Endothelial cell (in vitro differentiated cells): ENCODE measurements around the gene ADAMTS4. TPM values are rescaled to one million over a fixed set of nuclear protein-coding genes. Genes with fewer than 3 reads are reported as not detected.
A peak's percentile ranks its signal among the peaks of the same experiment; 100 is the strongest.

ENCODE experiments used
- DNase-seq: peaks from one replicate; pipeline ENCODE4 v3.0.0; 2021; ENCODE audit warnings: low spot score
- H3K27ac Mint-ChIP-seq: one replicate; pipeline ENCODE4 v1.8.0; 2021; ENCODE audit warnings: mixed read lengths, inconsistent platforms; ENCODE audit not compliant: unreplicated experiment
- H3K27me3 Mint-ChIP-seq: one replicate; pipeline ENCODE4 v1.8.0; 2021; ENCODE audit warnings: mild to moderate bottlenecking, moderate library complexity, mixed read lengths, inconsistent platforms; ENCODE audit not compliant: unreplicated experiment
- H3K36me3 Mint-ChIP-seq: one replicate; pipeline ENCODE4 v1.8.0; 2021; ENCODE audit warnings: mild to moderate bottlenecking, low read depth, mixed read lengths, inconsistent platforms; ENCODE audit not compliant: unreplicated experiment
- H3K4me1 Mint-ChIP-seq: one replicate; pipeline ENCODE4 v1.8.0; 2021; ENCODE audit warnings: mild to moderate bottlenecking, mixed read lengths, inconsistent platforms; ENCODE audit not compliant: unreplicated experiment
- H3K4me3 Mint-ChIP-seq: one replicate; pipeline ENCODE4 v1.8.0; 2021; ENCODE audit warnings: mild to moderate bottlenecking, mixed read lengths, inconsistent platforms; ENCODE audit not compliant: unreplicated experiment
- H3K9me3 Mint-ChIP-seq: one replicate; pipeline ENCODE4 v1.8.0; 2021; ENCODE audit warnings: mixed read lengths, inconsistent platforms; ENCODE audit not compliant: unreplicated experiment
- total RNA-seq: library from RNA; stranded (reverse); fragmentation: NEBNext Ultra II Directional; extraction: Animal tissue kit (Norgen Biotek cat#: 25700); gene quantifications from one replicate; pipeline ENCODE4 v1.2.1, GENCODE V29; 2021; ENCODE audit not compliant: unreplicated experiment
- TF ChIP-seq, protein P1 (sequence below): fragments of 200-600 bp; sonication (generic); IDR thresholded peaks from one replicate; pipeline ENCODE4 v1.5.0; 2021; ENCODE audit warnings: antibody characterized with exemption; ENCODE audit not compliant: unreplicated experiment

Gene ADAMTS4
- total RNA-seq, 1 donor from 2014 or later = 56.8 TPM

DNA sequence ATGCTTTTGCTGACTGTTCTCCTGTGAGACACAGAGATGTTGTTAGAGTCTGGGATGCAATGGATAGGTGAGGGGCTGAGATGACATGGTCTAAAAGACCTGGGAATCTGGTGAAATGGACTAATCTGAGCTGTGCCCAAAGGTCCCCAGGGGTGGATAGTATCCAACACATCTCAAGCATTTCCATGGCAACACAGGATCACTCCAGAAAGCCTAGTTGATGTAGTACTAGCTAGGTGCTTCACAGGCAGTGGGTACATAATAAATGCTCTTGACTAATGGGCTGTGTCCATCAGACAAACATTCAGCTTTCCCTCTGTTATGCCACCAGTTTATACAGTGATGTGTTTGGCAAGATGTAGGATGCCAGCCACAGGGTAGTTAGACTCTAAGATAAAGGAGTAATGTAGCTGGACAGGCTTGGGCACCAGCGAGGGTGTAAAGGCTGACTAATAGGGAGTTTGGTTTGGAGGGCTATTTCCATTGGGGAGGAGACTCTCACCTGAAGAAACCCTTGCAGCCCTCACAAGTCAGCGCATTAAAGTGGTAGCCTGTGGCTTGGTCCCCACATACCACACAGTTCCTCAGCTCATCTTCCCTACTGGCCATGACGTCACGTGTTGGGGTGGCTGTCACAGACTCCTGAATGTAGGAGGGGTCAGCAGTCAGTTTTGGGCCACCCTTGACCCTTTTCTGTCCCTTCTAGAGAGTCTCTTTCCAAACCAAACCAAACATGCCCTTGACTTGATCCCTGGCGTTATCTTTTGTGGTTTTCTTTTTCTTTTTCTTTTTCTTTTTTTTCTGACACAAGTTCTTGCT lies 37.3 kb upstream of the ADAMTS4 start:
- no peak for DNase-seq
- Mint-ChIP-seq H3K27me3 (peaks cover 2% of the 10 kb centered on the region), H3K4me3 (no peak overlapping the region), H3K9me3 (no peaks in the 10 kb centered on the region), H3K27ac (no peak overlapping the region), H3K4me1 (no peaks in the 10 kb centered on the region), H3K36me3 (no peaks in the 10 kb centered on the region)
- TF ChIP-seq, protein P1, sequence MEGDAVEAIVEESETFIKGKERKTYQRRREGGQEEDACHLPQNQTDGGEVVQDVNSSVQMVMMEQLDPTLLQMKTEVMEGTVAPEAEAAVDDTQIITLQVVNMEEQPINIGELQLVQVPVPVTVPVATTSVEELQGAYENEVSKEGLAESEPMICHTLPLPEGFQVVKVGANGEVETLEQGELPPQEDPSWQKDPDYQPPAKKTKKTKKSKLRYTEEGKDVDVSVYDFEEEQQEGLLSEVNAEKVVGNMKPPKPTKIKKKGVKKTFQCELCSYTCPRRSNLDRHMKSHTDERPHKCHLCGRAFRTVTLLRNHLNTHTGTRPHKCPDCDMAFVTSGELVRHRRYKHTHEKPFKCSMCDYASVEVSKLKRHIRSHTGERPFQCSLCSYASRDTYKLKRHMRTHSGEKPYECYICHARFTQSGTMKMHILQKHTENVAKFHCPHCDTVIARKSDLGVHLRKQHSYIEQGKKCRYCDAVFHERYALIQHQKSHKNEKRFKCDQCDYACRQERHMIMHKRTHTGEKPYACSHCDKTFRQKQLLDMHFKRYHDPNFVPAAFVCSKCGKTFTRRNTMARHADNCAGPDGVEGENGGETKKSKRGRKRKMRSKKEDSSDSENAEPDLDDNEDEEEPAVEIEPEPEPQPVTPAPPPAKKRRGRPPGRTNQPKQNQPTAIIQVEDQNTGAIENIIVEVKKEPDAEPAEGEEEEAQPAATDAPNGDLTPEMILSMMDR = no peak

DNA sequence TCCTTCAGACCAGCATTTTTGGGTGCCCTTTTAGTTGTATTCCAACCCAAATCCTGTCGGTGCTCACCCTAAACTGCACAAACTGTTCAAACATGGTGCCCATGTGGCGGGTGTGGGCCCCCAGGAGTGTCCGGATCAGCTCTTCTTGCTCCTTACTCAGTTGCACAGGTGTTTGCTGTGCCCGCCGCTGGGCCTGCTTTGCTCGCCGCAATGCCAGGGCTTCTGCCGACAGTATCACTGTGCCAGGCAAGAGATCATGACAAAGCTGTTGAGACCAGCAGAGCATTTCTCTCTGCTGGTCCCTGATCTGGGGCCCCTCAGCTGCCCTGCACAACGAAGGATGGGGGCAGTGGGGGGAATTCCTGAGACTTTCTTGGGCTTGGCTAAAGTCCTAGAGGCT lies 34.2 kb upstream of the ADAMTS4 start:
- TF ChIP-seq, protein P1 = no peak
- Mint-ChIP-seq H3K4me3 (no peak overlapping the region), H3K36me3 (peaks cover 7% of the 10 kb centered on the region), H3K4me1 (peaks cover 9% of the 10 kb centered on the region), H3K27ac (no peak overlapping the region), H3K9me3 (no peaks in the 10 kb centered on the region), H3K27me3 (peaks cover 2% of the 10 kb centered on the region)
- DNase-seq = no peak

DNA sequence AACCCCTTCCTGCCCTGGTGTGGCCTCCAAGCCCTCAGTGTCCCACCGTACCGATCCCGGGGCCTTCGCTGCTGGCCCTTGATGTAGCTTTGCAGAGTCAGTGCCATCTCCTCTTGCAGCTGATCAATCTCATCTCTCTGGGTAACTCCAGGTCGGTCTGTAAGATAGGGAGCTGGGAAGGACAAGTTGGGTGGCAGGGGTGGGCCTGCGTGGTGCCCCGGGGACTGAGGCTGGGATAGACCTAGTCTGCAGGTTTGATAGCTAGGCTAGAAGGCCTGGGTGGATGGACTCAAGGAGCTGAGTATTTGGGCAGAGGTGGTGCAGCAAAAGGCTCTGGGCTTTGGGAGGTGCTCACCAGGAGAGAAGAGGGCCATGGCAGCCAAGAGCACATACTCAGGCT lies 31.9 kb upstream of the ADAMTS4 start:
- Mint-ChIP-seq H3K27me3 (peaks cover 2% of the 10 kb centered on the region), H3K27ac (no peak overlapping the region), H3K36me3 (peaks cover 14% of the 10 kb centered on the region), H3K9me3 (no peaks in the 10 kb centered on the region), H3K4me1 (peaks cover 31% of the 10 kb centered on the region), H3K4me3 (no peak overlapping the region)
- TF ChIP-seq, protein P1 = no peak
- DNase-seq = no peak

DNA sequence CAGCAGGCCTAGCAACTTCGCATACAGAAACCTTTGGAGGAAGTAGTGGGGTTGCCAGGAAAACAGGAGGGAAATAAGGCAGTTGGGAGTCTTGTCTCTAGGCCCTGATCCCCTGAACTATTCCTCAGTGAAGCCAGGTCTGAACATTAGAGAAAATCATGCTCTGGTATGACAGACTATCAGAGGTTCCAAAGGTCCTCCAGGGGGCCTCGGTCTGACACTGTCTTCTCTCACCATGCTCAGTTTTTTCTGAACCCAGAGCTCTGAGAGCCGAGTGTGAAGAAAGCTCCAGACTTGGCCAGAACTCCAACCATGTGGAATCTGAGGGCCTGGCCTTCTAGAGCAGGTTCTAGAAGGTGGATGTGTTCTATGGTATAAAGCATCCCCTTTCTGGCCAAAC lies 31.0 kb upstream of the ADAMTS4 start:
- no peak for DNase-seq
- H3K4me1 Mint-ChIP-seq = peaks cover 31% of the 10 kb centered on the region

DNA sequence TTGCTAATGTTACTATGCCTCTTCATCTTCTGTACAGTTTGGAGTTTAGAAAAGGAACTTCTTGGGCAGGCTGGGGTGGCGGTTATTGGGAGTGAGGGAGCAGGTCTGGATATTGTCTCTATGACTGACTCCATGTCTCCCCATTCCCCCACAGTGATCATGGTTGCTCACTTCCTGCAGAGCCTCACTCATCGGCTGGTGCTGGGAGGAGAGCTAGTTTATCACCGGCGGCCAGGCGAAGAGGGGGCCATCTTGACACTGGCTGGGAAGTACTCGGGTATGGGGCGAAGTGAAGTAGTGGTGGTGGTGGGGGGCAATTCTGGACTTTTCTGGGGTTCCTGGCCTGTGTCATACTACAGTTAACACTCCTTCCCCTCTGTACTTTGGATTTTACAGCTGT lies 29.2 kb upstream of the ADAMTS4 start:
- peaks cover 14% of the 10 kb centered on the region for H3K36me3 Mint-ChIP-seq

More for the DNA sequence above, 31.0 kb upstream of the ADAMTS4 start:
- Mint-ChIP-seq H3K4me3 (no peak overlapping the region), H3K9me3 (no peaks in the 10 kb centered on the region), H3K27ac (no peak overlapping the region), H3K27me3 (no peaks in the 10 kb centered on the region), H3K36me3 (peaks cover 14% of the 10 kb centered on the region)
- TF ChIP-seq, protein P1 = no peak

More for the DNA sequence above, 29.2 kb upstream of the ADAMTS4 start:
- TF ChIP-seq, protein P1 = no peak
- Mint-ChIP-seq H3K4me3 (peak overlapping the region; percentile 77), H3K27me3 (peaks cover 2% of the 10 kb centered on the region), H3K9me3 (no peaks in the 10 kb centered on the region), H3K4me1 (peaks cover 31% of the 10 kb centered on the region), H3K27ac (peak overlapping the region; percentile 98)
- DNase-seq = no peak
